ENCODE results near the gene GMCL2.

DNA sequence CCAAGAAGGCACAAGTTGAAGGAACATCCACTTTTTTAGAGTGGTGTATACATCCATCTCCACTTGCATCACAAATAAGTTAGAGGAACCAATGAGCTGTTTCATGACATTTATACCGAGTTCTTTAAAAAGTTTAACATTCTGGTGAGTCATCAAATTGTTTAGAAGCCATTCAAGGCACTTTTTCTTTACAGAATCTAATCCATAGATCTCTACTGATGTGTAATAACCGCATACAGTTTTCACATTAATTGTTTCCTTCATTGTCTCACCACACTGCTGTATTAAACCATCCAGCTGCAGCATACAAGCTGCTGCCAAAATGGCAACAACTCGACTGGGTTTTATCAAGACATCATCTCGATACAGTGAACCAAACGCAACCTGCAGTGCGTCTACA is 744 bp downstream of the GMCL2 start:
- TF ChIP-seq, protein P1, sequence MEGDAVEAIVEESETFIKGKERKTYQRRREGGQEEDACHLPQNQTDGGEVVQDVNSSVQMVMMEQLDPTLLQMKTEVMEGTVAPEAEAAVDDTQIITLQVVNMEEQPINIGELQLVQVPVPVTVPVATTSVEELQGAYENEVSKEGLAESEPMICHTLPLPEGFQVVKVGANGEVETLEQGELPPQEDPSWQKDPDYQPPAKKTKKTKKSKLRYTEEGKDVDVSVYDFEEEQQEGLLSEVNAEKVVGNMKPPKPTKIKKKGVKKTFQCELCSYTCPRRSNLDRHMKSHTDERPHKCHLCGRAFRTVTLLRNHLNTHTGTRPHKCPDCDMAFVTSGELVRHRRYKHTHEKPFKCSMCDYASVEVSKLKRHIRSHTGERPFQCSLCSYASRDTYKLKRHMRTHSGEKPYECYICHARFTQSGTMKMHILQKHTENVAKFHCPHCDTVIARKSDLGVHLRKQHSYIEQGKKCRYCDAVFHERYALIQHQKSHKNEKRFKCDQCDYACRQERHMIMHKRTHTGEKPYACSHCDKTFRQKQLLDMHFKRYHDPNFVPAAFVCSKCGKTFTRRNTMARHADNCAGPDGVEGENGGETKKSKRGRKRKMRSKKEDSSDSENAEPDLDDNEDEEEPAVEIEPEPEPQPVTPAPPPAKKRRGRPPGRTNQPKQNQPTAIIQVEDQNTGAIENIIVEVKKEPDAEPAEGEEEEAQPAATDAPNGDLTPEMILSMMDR (IDR thresholded peaks at IDR 0.05) = no peak
- TF ChIP-seq POLR2AphosphoS5 (IDR thresholded peaks at IDR 0.05) (no peak), POLR2A (IDR thresholded peaks at IDR 0.05) (no peak), EP300 (IDR thresholded peaks at IDR 0.05) (no peak)

Data from gastroesophageal sphincter (tissue), 3 donors.